ENCODE measurements around the gene CDK13. TPM values are rescaled to one million over a fixed set of nuclear protein-coding genes. Genes with fewer than 3 reads are reported as not detected.

CDK13 gene
- polyA plus RNA-seq, 2 of the 4 experiments (the other 2 are of a cell fraction), result 18.2 to 39.6 TPM

- TF ChIP-seq CHD4 (IDR thresholded peaks at IDR 0.05; ENCODE audit: borderline replicate concordance) (no peak), MYC (IDR thresholded peaks at IDR 0.05; ENCODE audit: borderline replicate concordance, low read length) (no peak), GATA3 (IDR thresholded peaks at IDR 0.05; ENCODE audit: borderline replicate concordance) (no peak), TP53 (CRISPR knock-in tag; IDR thresholded peaks at IDR 0.05) (no peak), CEBPB (IDR thresholded peaks at IDR 0.05) (no peak), HOXB13 (CRISPR knock-in tag; IDR thresholded peaks at IDR 0.05; ENCODE audit: low read depth) (no peak), ATOH8 (CRISPR knock-in tag; IDR thresholded peaks at IDR 0.05; ENCODE audit: low read depth) (no peak), EP300 (IDR thresholded peaks at IDR 0.05) (no peak)
- TF ChIP-seq, protein P1, sequence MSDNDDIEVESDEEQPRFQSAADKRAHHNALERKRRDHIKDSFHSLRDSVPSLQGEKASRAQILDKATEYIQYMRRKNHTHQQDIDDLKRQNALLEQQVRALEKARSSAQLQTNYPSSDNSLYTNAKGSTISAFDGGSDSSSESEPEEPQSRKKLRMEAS (IDR thresholded peaks at IDR 0.05), result no peak
- TF ChIP-seq, protein P2, sequence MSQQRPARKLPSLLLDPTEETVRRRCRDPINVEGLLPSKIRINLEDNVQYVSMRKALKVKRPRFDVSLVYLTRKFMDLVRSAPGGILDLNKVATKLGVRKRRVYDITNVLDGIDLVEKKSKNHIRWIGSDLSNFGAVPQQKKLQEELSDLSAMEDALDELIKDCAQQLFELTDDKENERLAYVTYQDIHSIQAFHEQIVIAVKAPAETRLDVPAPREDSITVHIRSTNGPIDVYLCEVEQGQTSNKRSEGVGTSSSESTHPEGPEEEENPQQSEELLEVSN (IDR thresholded peaks at IDR 0.05; ENCODE audit: borderline replicate concordance, low read depth), result no peak
Measured at GRCh38 chr7:40043164-40043563, 93.1 kb downstream of the CDK13 start (continued).

DNA sequence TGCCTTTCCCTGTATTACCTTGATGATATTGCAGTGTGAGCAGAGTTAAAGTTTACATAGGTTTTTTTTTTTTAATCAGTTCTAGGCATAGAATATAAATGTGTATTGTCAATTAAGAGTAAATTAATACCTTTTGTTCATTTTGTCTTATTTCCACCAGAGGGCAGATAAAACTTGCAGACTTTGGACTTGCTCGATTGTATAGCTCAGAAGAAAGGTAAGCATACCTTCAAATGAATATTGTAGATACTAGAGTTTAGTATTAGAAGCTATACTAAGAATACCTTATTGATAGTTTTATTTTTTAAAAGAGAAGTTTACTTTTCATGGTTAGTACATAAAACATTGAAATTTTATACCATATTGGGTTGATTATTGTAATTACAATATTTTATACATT is 97.6 kb downstream of the CDK13 start:
- no peak for TF ChIP-seq HMGXB4 (CRISPR knock-in tag; IDR thresholded peaks at IDR 0.05; ENCODE audit: borderline replicate concordance)
- 0 out of 3 replicates have a peak, but pooled peaks have one; percentile 6 for TF ChIP-seq SMC3 (IDR thresholded peaks at IDR 0.05)
- TF ChIP-seq HOXA7 (CRISPR knock-in tag; IDR thresholded peaks at IDR 0.05), result no peak
- TF ChIP-seq CHD2 (IDR thresholded peaks at IDR 0.05; ENCODE audit: low read length, partially characterized antibody), result no peak
- TF ChIP-seq HOXB5 (CRISPR knock-in tag; IDR thresholded peaks at IDR 0.05), result no peak
- TF ChIP-seq, protein P3, sequence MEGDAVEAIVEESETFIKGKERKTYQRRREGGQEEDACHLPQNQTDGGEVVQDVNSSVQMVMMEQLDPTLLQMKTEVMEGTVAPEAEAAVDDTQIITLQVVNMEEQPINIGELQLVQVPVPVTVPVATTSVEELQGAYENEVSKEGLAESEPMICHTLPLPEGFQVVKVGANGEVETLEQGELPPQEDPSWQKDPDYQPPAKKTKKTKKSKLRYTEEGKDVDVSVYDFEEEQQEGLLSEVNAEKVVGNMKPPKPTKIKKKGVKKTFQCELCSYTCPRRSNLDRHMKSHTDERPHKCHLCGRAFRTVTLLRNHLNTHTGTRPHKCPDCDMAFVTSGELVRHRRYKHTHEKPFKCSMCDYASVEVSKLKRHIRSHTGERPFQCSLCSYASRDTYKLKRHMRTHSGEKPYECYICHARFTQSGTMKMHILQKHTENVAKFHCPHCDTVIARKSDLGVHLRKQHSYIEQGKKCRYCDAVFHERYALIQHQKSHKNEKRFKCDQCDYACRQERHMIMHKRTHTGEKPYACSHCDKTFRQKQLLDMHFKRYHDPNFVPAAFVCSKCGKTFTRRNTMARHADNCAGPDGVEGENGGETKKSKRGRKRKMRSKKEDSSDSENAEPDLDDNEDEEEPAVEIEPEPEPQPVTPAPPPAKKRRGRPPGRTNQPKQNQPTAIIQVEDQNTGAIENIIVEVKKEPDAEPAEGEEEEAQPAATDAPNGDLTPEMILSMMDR (IDR thresholded peaks at IDR 0.05), result peak; percentile 37
- TF ChIP-seq, protein P4, sequence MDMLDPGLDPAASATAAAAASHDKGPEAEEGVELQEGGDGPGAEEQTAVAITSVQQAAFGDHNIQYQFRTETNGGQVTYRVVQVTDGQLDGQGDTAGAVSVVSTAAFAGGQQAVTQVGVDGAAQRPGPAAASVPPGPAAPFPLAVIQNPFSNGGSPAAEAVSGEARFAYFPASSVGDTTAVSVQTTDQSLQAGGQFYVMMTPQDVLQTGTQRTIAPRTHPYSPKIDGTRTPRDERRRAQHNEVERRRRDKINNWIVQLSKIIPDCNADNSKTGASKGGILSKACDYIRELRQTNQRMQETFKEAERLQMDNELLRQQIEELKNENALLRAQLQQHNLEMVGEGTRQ (IDR thresholded peaks at IDR 0.05), result no peak
- no peak for TF ChIP-seq NFE2L2 (conservative IDR thresholded peaks at IDR 0.05; ENCODE audit: low read length)
- TF ChIP-seq MAFK (IDR thresholded peaks at IDR 0.05; ENCODE audit: partially characterized antibody), result no peak
- no peak for TF ChIP-seq JUNB (IDR thresholded peaks at IDR 0.05)
- DNase-seq (ENCODE audit: low read depth in 1 of 2, low spot score in 1 of 2) (peak in 1 of 2 experiments; percentile 15), ATAC-seq (no peak), FAIRE-seq (no peak)
- Histone ChIP-seq H3K27ac (no peak overlapping the region), H3K4me1 (no peaks in the 10 kb centered on the region), H3K4me2 (no peak overlapping the region), H3K9me3 (no peaks in the 10 kb centered on the region), H3K4me3 (no peak overlapping the region)
- CTCF ChIA-PET, result interaction anchor here (0.7 to 1.7 kb wide), 3 partner anchors 151 to 467 kb away, joined by 3 to 8 read pairs (median 3); no protein-coding TSS in a partner anchor
- POLR2A ChIA-PET, result no interaction called here
- WGBS (ENCODE audit: missing lambda C conversion rate), result 71% methylated on average over 1 of the region's 1 CpG

All from A549 (cell line).